ENCODE measurements around the gene HSPA4L.

The HSPA4L gene

DNA sequence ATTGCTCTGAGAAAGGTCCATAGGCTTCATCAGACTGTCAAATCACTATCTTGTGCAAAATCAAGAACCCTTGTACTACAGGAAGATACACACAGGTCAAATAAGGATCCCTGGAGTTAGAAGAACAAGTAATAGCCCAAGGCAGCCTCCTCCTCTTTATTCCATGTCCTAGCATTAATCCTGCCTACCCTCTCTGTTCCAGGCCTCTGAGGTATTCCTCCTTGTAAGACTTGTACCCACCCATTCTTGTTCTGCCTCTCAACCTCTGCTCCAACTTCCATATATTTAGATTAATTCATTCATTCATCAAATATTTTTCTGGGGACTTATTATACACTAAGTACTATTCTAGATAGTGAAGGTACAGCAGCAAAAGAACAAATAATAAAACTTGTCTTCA lies 88.2 kb downstream of the HSPA4L start:
- DNase-seq (ENCODE audit: low spot score) = no peak

- no peak for DNase-seq (ENCODE audit: low spot score)
Measured at GRCh38 chr4:127870688-127871087, 88.6 kb downstream of the HSPA4L start.

DNA sequence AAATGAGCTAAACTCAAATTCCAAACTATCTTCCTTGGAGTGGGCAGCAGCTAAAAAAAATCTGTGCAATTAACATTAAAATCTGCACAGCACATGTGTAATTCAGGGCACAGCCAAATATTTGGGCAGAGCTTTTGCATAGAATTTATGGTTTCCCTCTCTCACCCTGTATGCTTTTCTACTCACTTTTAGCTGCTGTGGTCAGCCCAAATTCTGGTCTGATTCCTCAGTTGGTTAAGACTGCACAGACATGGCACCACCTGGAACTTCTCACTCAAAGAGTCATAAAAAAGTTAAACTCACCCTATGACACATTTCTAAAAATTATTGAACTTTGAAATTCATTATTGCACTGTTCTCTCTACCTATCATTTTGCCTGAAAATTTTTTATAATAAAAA lies 93.7 kb downstream of the HSPA4L start:
- no peak for DNase-seq (ENCODE audit: low spot score)

DNA sequence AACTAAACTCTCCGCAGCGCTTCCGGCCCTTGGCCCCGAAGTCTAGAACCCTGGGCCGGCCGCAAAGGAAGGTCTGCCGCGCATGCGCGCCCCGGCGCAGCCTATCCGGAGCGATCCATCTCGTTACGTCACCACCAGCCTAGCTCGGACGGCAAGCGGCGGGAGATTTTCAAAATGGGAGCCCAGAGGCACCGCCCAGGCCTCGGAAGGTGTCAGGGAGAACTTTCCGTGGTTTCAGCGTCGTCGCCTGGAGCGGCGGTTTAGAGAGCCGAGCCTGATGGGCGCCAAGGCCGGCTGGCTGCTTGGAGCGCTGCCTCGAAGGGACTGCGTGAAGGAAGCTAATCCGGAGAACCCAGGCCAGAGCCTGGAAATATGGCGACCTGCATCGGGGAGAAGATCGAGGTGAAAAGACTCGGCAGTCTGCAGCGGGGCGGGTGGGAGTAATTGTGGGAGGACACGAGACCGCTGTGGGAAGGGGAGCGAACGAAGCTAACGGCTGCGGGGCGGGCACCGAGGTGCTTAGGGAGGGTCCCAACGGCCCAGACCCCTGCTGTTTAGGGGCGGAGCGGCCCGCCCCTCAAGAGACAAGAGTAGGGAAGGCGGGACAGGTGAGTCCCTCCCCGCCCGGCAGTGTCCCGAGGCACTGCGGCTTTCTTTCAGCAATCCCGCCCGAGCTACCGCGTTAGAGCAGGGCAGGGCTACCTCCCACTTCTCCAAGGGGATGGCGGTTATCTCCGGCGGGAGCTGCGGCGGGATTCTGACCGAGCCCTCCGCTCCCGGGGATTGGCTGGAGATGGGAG lies 98.8 kb downstream of the HSPA4L start, which contains the start of gene PLK4:
PLK4 (plus strand) TSS at position 131 of the 800 bp plus-strand sequence; CDS start at position 373, 242 bp downstream.
- DNase-seq (ENCODE audit: low spot score) = peak; percentile 98

GRCh38 chr4:127881563-127881864 lies 99.4 kb downstream of the HSPA4L start:
- DNase-seq (ENCODE audit: low spot score) = no peak

GRCh38 chr4:127888559-127888958 lies 106.4 kb downstream of the HSPA4L start:
- no peak for DNase-seq (ENCODE audit: low spot score)

GRCh38 chr4:127889903-127890302 lies 107.8 kb downstream of the HSPA4L start:
- DNase-seq (ENCODE audit: low spot score) = no peak

Data from D341Med (cell line).